WTC11 (cell line): ENCODE measurements around the gene TSPAN18. TPM values are rescaled to one million over a fixed set of nuclear protein-coding genes. Genes with fewer than 3 reads are reported as not detected.

Experiments used
- ATAC-seq: fragments of 200-7000 bp; cut with Tn5 transposase; 2 replicates; pipeline ENCODE4 v1.10.0; 2021; ENCODE audit warnings: mild to moderate bottlenecking, moderate library complexity
- CTCF ChIA-PET: fragments of 300-600 bp; sonication (Branson Sonifier 250); formaldehyde crosslinking; loops from one replicate; lab custom pipeline; 2021; ENCODE audit warnings: antibody characterized with exemption; lab: Charles Lee
- POLR2A ChIA-PET: fragments of 350-600 bp; sonication (Branson Sonifier 250); formaldehyde crosslinking; loops from one replicate; lab custom pipeline; 2021; ENCODE audit warnings: antibody characterized with exemption; lab: Charles Lee
- DNase-seq: peaks from one replicate; pipeline ENCODE4 v3.0.0; 2021; ENCODE audit warnings: low spot score
- H3K27ac Mint-ChIP-seq: 2 replicates; pipeline ENCODE4 v1.8.0; 2021; ENCODE audit warnings: mixed read lengths
- H3K27me3 Mint-ChIP-seq: 2 replicates; pipeline ENCODE4 v1.8.0; 2021; ENCODE audit warnings: low read depth, mild to moderate bottlenecking, moderate library complexity, mixed read lengths
- H3K36me3 Mint-ChIP-seq: 2 replicates; pipeline ENCODE4 v1.8.0; 2021; ENCODE audit warnings: mixed read lengths
- H3K4me1 Mint-ChIP-seq: 2 replicates; pipeline ENCODE4 v1.8.0; 2022; ENCODE audit warnings: mixed read lengths
- H3K4me3 Mint-ChIP-seq: 2 replicates; pipeline ENCODE4 v1.8.0; 2021; ENCODE audit warnings: mild to moderate bottlenecking, moderate library complexity, mixed read lengths
- H3K9me3 Mint-ChIP-seq: 2 replicates; pipeline ENCODE4 v1.8.0; 2021; ENCODE audit warnings: mixed read lengths
- ESRRA ChIP-seq: sonication (generic); formaldehyde crosslinking; IDR thresholded peaks from 2 replicates; pipeline ENCODE4 v1.8.1; 2022; ENCODE audit warnings: mild to moderate bottlenecking, missing genetic modification reagents, borderline replicate concordance
- ETV6 ChIP-seq: sonication (generic); formaldehyde crosslinking; IDR thresholded peaks from 2 replicates; pipeline ENCODE4 v1.8.1; 2022; ENCODE audit warnings: mild to moderate bottlenecking, missing genetic modification reagents
- GRHL2 ChIP-seq: fragments of 250-450 bp; sonication (Bioruptor Pico); IDR thresholded peaks from 2 replicates; pipeline ENCODE4 v1.8.0; 2022; ENCODE audit warnings: mild to moderate bottlenecking, moderate library complexity; ENCODE audit not compliant: insufficient replicate concordance, severe bottlenecking
- JAZF1 ChIP-seq: fragments of 250-450 bp; sonication (Bioruptor Pico); IDR thresholded peaks from 2 replicates; pipeline ENCODE4 v1.9.0; 2021; ENCODE audit warnings: moderate library complexity, mild to moderate bottlenecking, inconsistent platforms
- JUN ChIP-seq: sonication (generic); formaldehyde crosslinking; IDR thresholded peaks from 2 replicates; pipeline ENCODE4 v1.8.0; 2023; ENCODE audit warnings: mild to moderate bottlenecking, missing genetic modification reagents
- NFATC4 ChIP-seq: fragments of 250-450 bp; sonication (Bioruptor Pico); IDR thresholded peaks from 2 replicates; pipeline ENCODE4 v1.9.0; 2021; ENCODE audit warnings: mild to moderate bottlenecking
- NFYB ChIP-seq: sonication (generic); formaldehyde crosslinking; conservative IDR thresholded peaks from 2 replicates; pipeline ENCODE4 v1.8.0; 2022; ENCODE audit warnings: low read depth, missing genetic modification reagents
- RORB ChIP-seq: fragments of 250-450 bp; sonication (Bioruptor Pico); IDR thresholded peaks from 2 replicates; pipeline ENCODE4 v1.9.0; 2021; ENCODE audit warnings: mild to moderate bottlenecking
- SMAD4 ChIP-seq: sonication (generic); formaldehyde crosslinking; IDR thresholded peaks from 2 replicates; pipeline ENCODE4 v1.8.0; 2022; ENCODE audit warnings: mild to moderate bottlenecking, missing genetic modification reagents
- TEAD1 ChIP-seq: sonication (generic); formaldehyde crosslinking; IDR thresholded peaks from 2 replicates; pipeline ENCODE4 v1.8.0; 2022; ENCODE audit warnings: mild to moderate bottlenecking, missing genetic modification reagents
- TEAD4 ChIP-seq: sonication (generic); formaldehyde crosslinking; IDR thresholded peaks from 2 replicates; pipeline ENCODE4 v1.8.0; 2022; ENCODE audit warnings: mild to moderate bottlenecking, missing genetic modification reagents
- ZNF219 ChIP-seq: sonication (generic); formaldehyde crosslinking; IDR thresholded peaks from 2 replicates; pipeline ENCODE4 v1.8.0; 2023; ENCODE audit warnings: missing genetic modification reagents, mild to moderate bottlenecking, borderline replicate concordance
- ZNF396 ChIP-seq: fragments of 250-450 bp; sonication (Bioruptor Pico); IDR thresholded peaks from 2 replicates; pipeline ENCODE4 v1.8.0; 2021; ENCODE audit warnings: mild to moderate bottlenecking, moderate library complexity, borderline replicate concordance
- ZNF423 ChIP-seq: fragments of 250-450 bp; sonication (Bioruptor Pico); IDR thresholded peaks from 2 replicates; pipeline ENCODE4 v2.1.2; 2022; ENCODE audit warnings: mild to moderate bottlenecking, moderate library complexity
- total RNA-seq: library from RNA; stranded (reverse); gene quantifications from 3 replicates; pipeline ENCODE4 v1.2.3, GENCODE V29; 2021
- TF ChIP-seq, protein P1 (sequence below): sonication (generic); formaldehyde crosslinking; IDR thresholded peaks from 2 replicates; pipeline ENCODE4 v1.8.0; 2023; ENCODE audit warnings: mild to moderate bottlenecking, missing genetic modification reagents
- TF ChIP-seq, protein P2 (sequence below): fragments of 200-600 bp; IDR thresholded peaks from 2 replicates; pipeline ENCODE4 v1.8.0; 2022; ENCODE audit warnings: antibody characterized with exemption
- TF ChIP-seq, protein P3 (sequence below): fragments of 250-450 bp; sonication (Bioruptor Pico); IDR thresholded peaks from 2 replicates; pipeline ENCODE4 v2.1.2; 2022; ENCODE audit warnings: mild to moderate bottlenecking, moderate library complexity
- TF ChIP-seq, protein P4 (sequence below): sonication (generic); formaldehyde crosslinking; IDR thresholded peaks from 2 replicates; pipeline ENCODE4 v1.8.1; 2022; ENCODE audit warnings: missing genetic modification reagents, borderline replicate concordance

Gene TSPAN18
- total RNA-seq, 1 experiment from 2014 or later = 44.7 TPM

DNA sequence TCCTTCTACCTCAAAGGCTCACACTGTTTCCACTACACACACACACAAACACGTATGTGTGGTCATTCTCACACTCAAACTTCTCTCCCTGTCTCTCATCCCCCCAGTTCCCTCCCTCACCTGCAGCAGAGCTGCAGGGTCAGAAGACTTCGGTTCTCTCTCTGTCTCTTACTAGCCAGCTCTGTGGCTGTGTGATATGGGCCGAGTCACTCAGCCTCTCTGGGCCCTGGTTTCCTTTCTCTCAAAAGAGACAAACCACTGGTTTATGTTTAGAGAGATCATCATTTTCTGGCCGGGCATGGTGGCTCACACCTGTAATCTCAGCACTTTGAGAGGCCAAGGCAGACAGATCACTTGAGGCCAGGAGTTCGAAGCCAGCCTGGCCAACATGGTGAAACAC lies 21.1 kb downstream of the TSPAN18 start:
- CTCF ChIA-PET = no interaction called here
- Mint-ChIP-seq H3K27ac (no peak overlapping the region), H3K4me3 (no peak overlapping the region), H3K36me3 (peaks cover 5% of the 10 kb centered on the region; the same call in 1 of the 2 replicates), H3K27me3 (peaks cover 24% of the 10 kb centered on the region), H3K4me1 (peaks cover 66% of the 10 kb centered on the region), H3K9me3 (no peaks in the 10 kb centered on the region)
- TF ChIP-seq JAZF1 (CRISPR knock-in tag) = no peak
- no peak for TF ChIP-seq SMAD4 (CRISPR knock-in tag)
- no peak for TF ChIP-seq GRHL2
- TF ChIP-seq NFATC4 (CRISPR knock-in tag) = no peak
- TF ChIP-seq ZNF423 (CRISPR knock-in tag) = no peak
- TF ChIP-seq, protein P1, sequence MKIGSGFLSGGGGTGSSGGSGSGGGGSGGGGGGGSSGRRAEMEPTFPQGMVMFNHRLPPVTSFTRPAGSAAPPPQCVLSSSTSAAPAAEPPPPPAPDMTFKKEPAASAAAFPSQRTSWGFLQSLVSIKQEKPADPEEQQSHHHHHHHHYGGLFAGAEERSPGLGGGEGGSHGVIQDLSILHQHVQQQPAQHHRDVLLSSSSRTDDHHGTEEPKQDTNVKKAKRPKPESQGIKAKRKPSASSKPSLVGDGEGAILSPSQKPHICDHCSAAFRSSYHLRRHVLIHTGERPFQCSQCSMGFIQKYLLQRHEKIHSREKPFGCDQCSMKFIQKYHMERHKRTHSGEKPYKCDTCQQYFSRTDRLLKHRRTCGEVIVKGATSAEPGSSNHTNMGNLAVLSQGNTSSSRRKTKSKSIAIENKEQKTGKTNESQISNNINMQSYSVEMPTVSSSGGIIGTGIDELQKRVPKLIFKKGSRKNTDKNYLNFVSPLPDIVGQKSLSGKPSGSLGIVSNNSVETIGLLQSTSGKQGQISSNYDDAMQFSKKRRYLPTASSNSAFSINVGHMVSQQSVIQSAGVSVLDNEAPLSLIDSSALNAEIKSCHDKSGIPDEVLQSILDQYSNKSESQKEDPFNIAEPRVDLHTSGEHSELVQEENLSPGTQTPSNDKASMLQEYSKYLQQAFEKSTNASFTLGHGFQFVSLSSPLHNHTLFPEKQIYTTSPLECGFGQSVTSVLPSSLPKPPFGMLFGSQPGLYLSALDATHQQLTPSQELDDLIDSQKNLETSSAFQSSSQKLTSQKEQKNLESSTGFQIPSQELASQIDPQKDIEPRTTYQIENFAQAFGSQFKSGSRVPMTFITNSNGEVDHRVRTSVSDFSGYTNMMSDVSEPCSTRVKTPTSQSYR (CRISPR knock-in tag) = no peak
- no peak for TF ChIP-seq JUN
- TF ChIP-seq ETV6 (CRISPR knock-in tag) = no peak
- no peak for TF ChIP-seq RORB
- TF ChIP-seq ZNF396 (CRISPR knock-in tag) = no peak
- no peak for TF ChIP-seq TEAD1 (CRISPR knock-in tag)
- TF ChIP-seq ESRRA (CRISPR knock-in tag) = no peak
- TF ChIP-seq, protein P2, sequence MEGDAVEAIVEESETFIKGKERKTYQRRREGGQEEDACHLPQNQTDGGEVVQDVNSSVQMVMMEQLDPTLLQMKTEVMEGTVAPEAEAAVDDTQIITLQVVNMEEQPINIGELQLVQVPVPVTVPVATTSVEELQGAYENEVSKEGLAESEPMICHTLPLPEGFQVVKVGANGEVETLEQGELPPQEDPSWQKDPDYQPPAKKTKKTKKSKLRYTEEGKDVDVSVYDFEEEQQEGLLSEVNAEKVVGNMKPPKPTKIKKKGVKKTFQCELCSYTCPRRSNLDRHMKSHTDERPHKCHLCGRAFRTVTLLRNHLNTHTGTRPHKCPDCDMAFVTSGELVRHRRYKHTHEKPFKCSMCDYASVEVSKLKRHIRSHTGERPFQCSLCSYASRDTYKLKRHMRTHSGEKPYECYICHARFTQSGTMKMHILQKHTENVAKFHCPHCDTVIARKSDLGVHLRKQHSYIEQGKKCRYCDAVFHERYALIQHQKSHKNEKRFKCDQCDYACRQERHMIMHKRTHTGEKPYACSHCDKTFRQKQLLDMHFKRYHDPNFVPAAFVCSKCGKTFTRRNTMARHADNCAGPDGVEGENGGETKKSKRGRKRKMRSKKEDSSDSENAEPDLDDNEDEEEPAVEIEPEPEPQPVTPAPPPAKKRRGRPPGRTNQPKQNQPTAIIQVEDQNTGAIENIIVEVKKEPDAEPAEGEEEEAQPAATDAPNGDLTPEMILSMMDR = no peak
- TF ChIP-seq NFYB (CRISPR knock-in tag) = no peak
- TF ChIP-seq, protein P3, sequence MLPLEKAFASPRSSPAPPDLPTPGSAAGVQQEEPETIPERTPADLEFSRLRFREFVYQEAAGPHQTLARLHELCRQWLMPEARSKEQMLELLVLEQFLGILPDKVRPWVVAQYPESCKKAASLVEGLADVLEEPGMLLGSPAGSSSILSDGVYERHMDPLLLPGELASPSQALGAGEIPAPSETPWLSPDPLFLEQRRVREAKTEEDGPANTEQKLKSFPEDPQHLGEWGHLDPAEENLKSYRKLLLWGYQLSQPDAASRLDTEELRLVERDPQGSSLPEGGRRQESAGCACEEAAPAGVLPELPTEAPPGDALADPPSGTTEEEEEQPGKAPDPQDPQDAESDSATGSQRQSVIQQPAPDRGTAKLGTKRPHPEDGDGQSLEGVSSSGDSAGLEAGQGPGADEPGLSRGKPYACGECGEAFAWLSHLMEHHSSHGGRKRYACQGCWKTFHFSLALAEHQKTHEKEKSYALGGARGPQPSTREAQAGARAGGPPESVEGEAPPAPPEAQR = no peak
- TF ChIP-seq ZNF219 (CRISPR knock-in tag) = no peak
- ATAC-seq (no peak), DNase-seq (no peak)
- POLR2A ChIA-PET = no interaction called here

DNA sequence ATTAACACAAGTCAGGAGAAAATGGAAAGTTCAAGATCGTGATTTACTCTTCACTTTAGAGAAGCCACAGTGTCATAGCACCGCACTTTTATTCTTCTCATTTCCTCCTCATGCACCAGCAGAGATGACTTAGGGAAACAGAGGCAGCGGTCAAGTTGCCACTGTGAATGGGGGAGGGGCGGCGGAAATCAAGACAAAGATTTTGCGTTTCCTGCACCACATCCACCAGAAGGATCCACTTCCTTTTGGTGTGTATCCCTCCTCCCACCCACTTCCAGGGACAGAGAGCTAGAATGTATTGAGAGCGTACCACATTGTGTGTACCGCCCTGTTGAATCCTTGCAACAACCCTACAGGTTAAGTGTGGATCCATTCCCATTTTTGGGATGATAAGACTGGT lies 21.8 kb downstream of the TSPAN18 start:
- Mint-ChIP-seq H3K27me3 (peaks cover 31% of the 10 kb centered on the region), H3K27ac (no peak overlapping the region), H3K36me3 (peaks cover 5% of the 10 kb centered on the region; the same call in 1 of the 2 replicates), H3K4me3 (no peak overlapping the region), H3K4me1 (peaks cover 66% of the 10 kb centered on the region), H3K9me3 (no peaks in the 10 kb centered on the region)
- ATAC-seq = no peak
- TF ChIP-seq, protein P4, sequence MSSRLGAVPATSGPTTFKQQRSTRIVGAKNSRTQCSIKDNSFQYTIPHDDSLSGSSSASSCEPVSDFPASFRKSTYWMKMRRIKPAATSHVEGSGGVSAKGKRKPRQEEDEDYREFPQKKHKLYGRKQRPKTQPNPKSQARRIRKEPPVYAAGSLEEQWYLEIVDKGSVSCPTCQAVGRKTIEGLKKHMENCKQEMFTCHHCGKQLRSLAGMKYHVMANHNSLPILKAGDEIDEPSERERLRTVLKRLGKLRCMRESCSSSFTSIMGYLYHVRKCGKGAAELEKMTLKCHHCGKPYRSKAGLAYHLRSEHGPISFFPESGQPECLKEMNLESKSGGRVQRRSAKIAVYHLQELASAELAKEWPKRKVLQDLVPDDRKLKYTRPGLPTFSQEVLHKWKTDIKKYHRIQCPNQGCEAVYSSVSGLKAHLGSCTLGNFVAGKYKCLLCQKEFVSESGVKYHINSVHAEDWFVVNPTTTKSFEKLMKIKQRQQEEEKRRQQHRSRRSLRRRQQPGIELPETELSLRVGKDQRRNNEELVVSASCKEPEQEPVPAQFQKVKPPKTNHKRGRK (CRISPR knock-in tag) = no peak
- TF ChIP-seq TEAD4 (CRISPR knock-in tag) = no peak
- POLR2A ChIA-PET = no interaction called here
- CTCF ChIA-PET = interaction anchor here (0.7 kb wide), 1 partner anchor 188 kb away, joined by 3 read pairs; no protein-coding TSS in a partner anchor
- no peak for DNase-seq
